ENCODE measurements around the gene CAMK1D.
A peak's percentile ranks its signal among the peaks of the same experiment; 100 is the strongest.
"Not testable (repeated sequence)": the region's sequence is repeated elsewhere in the genome, so short reads cannot be mapped to it uniquely, and the experiment has no call there.

Gene CAMK1D
- 8.9 to 56.2 (median 23.6) reads per million in 18 experiments for total RNA-seq

DNA sequence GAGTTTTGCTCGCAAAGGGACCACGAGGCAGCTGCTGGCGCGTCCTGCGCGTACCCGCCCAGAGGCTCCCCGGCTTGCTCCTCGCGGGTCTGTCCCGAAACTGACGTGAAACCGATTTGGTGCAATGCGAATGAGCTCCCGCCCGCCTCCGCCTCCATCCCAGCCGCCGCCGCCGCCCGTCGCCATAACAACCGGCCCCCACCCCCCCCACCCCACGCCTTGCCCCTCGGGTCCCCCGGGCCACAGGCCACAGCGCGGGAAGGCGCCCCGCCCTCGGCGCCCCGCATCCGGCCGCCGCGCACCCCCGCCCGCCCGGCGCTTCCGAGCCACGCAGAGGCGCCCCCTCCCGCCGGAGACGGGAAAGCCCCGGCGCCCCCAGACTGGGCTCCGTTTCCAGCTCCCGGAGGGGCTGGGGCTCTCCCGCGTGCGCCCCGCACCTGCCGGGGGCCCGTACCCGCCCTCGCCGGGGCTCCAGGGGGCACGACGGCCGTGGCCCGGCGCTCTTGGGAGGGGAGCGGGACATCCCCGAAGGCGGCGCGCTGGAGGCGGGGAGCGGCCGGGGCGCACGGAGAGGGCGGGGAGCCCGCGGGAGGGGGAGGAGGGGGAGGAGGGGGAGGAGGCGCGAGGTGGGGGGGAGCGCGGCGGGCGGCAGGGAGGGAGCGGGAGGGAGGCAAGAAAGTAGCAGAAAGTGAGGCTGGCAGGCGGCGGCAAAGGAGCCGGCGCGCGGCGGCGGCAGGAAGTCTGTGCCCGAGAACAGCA lies at the start of gene CAMK1D:
CAMK1D (plus strand) TSS at position 678 of the 759 bp plus-strand sequence.
- peak; percentile 51 to 67 for DNase-seq

- not testable (repeated sequence) for DNase-seq
Measured at GRCh38 chr10:12301036-12301435, 48.3 kb upstream of the CAMK1D start.

- no peak for DNase-seq
Measured at GRCh38 chr10:12308057-12308456, 41.3 kb upstream of the CAMK1D start.

DNA sequence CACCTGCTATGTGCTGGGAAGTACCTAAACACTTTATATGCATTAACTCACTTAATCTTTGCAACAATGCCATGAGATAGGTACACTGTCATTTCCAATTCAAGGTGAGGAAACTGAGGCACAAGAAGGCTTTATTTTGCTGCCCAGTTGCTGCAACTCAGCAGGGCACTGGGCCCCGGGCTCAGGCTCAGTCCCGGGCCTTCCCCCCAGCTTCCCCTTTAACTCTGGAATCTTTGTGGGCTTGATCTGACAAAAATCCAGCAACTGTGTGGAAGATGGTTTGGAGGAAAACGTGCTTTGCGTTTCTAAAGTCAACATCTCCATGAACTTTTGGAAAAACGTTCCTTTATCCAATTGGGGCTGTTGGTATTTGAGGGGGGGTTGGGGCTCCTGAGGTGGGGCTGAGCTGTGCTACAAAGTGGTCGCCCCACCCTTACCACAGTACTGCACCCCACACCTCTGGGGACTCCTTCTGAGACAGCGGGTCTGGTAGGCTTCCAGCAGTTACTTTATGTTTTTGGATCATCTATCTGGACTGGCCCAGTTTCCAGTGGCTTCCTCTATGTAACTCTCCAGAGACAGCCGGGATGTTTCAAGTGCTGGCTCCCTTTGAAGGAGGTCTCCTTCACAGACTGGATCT lies 40.5 kb upstream of the CAMK1D start:
- no peak for DNase-seq

- DNase-seq = not testable (repeated sequence)
Measured at GRCh38 chr10:12309783-12310182, 39.6 kb upstream of the CAMK1D start.

GRCh38 chr10:12314836-12315235 lies 34.5 kb upstream of the CAMK1D start:
- no peak for DNase-seq

DNA sequence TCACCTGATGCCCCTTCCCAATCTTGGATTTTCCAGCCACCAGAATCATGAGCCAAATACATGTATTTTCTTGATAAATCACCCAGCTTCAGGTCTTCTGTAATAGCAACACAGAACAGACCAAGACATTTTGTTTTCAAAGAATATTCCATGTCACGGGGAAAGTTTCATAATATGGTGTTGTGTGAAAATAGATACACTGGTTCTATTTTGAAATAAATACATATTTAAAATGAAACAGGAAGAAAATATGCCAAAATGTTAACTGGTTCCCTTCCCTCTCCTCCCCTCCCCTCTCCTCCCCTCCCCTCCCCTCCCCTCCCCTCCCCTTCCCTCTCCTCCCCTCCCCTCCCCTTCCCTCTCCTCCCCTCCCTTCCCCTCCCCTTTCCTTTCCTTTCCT lies 30.3 kb upstream of the CAMK1D start:
- DNase-seq = peak; percentile 22 to 85

GRCh38 chr10:12320892-12321291 lies 28.5 kb upstream of the CAMK1D start:
- DNase-seq = no peak

DNA sequence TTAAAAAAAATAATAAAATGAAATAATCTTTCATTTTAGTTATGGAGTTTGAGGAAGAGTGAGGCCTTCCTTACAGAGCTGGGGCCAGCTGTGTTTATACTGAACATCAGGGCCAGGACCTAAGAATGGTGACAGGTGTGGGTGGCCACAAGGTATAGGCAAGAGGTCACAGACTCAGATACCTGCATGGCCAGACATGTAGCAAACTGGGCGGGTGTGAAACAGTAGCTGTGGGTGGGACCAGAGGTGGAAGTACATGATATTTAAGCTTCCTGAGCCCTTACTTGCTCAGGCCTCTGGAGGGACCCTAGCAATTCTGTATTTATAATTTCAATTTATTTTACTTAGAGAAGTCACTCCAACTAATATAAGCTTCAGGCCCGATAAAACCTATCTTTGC lies 27.7 kb upstream of the CAMK1D start:
- no peak for DNase-seq

- DNase-seq = peak; percentile 44 to 59
Measured at GRCh38 chr10:12322583-12323131, 26.7 kb upstream of the CAMK1D start.

GRCh38 chr10:12324530-12324929 lies 24.8 kb upstream of the CAMK1D start:
- no peak for DNase-seq

DNA sequence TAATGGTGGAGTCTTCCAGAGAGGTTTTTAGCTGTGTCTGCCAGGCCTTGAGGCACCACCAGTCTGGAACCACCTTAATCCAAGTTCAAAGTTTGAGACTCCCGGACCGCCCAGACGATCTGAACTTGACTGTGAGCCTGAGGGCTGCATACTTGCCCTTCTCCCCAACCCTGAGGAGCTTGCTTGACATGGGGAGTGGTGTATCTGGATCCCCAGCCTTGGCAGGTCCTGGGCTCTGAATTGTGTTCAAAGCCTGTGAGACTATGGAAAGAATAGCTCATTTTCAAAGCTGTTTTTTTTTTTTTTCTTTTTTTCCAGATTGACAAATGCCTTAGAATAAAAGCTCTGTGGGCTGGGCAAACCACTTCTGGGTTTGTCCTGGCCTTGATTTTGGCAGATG lies 22.3 kb upstream of the CAMK1D start:
- no peak for DNase-seq

DNA sequence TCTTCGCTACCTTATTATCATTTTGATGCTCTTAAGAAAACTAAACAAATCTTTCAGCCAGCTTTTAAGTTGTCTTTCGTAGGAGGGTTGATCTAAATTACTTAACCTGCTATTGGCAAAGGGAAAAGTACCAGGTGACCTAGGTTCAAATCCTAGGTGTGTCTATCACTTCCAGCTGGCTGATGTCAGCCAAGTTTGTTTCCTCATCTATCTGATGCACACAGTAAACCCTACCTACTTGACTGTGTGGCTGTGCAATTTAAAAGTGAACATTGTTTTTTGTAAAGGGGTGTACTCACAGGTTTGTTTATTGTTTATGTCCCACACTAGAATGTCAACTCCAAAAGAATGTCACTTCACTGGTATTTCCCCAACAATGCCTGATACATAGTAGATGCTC lies 21.9 kb upstream of the CAMK1D start:
- no peak for DNase-seq

DNA sequence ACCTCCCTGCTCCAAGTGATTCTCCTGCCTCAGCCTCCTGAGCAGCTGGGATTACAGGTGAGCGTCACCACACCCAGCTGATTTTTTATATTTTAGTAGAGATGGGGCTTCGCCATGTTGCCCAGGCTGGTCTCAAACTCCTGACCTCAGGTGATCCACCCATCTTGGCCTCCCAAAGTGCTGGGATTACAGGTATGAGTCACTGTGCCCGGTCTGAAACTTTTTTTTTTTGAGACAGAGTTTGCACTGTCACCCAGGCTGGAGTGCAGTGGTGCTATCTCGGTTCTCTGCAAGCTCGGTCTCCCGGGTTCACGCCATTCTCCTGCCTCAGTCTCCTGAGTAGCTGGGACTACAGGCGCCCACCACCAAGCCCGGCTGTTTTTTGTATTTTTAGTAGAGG lies 21.0 kb upstream of the CAMK1D start:
- not testable (repeated sequence) for DNase-seq

DNA sequence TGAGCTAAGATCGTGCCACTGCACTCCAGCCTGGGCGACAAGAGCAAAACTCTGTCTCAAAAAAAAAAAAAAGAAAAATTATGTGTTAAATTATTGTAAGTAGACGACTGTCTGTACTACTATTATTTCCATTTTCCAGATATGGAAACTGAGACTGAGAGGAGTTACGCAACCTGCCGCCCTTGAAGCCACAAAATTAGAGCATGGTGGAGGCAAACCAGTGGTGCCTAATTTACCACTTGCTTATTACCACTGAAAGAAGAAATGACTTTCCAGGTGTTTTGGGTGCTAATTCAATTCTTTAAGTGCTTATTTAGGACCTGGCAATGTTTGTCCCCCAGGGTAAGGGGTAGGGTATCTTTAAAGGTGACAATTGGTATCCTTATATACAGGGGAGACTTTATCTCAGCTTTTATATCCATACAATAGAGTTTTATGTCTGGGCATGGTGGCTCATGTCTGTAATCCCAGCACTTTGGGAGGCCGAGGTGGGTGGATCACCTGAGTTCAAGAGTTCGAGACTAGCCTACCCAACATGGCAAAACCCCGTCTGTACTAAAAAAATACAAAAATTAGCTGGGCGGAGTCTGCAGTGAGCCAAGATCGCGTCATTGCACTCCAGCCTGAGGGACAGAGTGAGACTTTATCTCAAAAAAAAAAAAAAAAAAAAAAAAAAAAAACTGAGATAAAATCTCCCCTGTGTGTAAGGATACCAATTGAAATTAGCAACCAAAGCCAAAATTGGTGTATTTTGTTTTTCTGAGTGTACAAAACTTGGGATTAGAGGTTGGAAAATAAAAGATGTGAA lies 16.6 kb upstream of the CAMK1D start:
- DNase-seq = no peak

- peak; percentile 92 for DNase-seq
Measured at GRCh38 chr10:12333380-12334185, 15.8 kb upstream of the CAMK1D start.

GRCh38 chr10:12334186-12334530 lies 15.2 kb upstream of the CAMK1D start:
- no peak for DNase-seq

- not testable (repeated sequence) for DNase-seq
Measured at GRCh38 chr10:12335169-12335568, 14.2 kb upstream of the CAMK1D start.

- DNase-seq = peak in 1 of 2 donors; percentile 13
Measured at GRCh38 chr10:12337453-12338372, 11.6 kb upstream of the CAMK1D start.

- no peak for DNase-seq
Measured at GRCh38 chr10:12338981-12339380, 10.4 kb upstream of the CAMK1D start.

- no peak for DNase-seq
Measured at GRCh38 chr10:12340371-12340770, 9.0 kb upstream of the CAMK1D start.
